GM10847 (cell line): ENCODE measurements around the gene KRIT1.

ENCODE experiments used
- POLR2A ChIP-seq: IDR thresholded peaks from 2 replicates; pipeline ENCODE4 v1.6.1; 2011; ENCODE audit not compliant: insufficient read length; ENCODE audit errors: extremely low read depth

Gene KRIT1

DNA sequence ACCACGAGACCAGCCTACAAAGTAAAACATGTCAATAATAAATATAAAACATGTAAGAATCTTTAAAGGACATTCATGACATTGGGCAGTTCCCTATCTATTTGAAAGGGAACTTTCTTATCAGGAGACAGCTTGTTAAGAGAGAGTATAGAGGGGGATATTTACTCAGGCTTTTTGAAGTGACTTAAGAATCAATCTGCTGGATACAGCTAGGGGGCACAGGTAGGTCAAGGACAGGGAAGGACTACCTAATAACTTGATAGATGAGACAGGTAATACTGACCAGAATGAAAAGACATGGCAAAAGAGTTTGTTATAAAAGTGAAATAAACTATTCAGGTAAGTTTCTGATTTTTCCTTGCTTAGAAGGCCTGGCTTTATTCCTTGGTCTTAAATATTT lies 44.9 kb downstream of the KRIT1 start:
- no peak for TF ChIP-seq POLR2A

DNA sequence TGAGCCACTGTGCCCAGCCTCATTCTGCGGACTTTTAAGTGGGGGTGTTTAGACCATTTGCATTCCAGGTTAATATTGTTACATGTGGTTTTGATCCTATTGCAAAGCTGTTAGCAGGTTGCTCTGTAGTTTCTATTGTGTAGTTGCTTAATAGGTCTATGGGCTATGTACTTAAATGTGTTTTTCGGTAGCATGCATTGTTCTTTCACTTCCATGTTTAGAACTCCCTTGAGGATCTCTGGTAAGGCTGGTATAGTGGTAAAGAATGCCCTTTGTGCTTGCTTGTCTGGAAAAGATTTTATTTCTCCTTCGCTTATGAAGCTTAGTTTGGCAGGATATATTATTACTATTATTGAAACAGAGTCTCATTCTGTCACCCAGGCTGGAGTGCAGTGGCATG lies 53.4 kb downstream of the KRIT1 start:
- no peak for TF ChIP-seq POLR2A

DNA sequence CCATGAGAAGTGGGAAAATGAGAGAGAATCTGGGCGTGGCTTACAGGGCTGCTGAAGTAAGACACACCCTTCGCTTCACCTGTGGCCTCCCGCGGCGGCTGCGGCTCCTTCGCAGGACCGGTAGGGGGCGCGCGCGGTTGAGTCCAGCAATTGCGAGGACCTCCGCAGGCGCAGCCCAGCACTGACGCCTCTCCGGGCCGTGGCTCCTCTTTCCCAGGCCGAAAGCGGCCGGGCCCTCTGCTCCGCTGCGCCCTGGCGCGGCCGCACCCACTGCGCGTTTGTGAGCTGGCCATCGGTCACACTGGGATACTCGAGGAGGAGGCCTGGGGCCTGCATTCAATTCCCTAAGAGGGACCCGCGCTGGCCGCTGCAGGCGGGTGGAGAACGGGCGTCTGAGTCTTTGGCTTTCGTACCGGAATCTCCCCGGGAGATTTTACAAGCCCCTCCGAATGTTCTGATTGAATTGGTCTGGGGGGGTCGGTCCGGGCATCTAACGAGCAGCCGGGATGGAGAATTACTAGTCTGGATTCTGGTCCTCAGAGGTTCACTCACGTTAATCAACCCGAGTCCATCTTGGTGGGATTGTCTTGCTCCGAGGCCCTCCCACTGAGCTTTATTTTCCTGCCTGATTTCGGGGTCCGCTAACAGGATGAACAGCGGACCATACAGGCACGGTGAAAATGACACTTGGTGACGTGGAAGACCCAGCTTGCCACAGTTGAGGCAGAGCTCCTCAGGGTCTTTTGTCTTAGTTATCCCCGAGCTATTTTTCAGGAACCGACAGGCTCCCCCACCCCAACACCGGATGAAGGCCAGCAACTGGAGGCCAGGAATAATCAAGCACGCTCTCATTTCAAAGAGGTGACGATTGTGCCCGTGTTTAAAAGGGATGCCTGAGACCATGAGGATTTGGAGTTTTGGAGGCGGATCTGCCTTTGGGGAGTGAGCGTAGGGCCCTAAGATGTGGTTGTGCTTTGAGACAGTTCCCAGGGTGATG lies 66.5 kb downstream of the KRIT1 start, which contains the start of gene LRRD1:
Gene LRRD1, minus strand, starts transcription at position 215 of the 997 bp plus-strand sequence. CDS start 13,940 bp downstream, outside the sequence.
- TF ChIP-seq POLR2A: no peak

DNA sequence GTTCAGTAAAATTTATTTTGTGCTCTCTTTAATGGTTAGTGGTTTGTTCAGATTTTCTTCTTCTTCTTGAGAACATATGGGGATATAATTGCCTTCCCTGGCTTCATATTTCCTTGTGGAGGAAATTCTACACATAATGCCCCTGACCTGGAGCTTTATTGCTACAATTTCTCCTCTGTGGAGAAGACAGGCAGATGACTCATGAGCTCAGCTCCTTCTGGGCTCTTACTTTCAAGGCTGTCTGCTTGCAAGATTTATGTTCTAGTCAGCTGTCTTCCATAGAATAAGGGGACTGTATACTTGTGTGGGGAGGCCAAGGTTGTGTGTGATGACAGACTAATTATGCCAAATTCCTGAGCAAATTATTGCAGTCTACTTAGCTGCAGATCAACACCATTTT lies 68.4 kb downstream of the KRIT1 start:
- TF ChIP-seq POLR2A: no peak

DNA sequence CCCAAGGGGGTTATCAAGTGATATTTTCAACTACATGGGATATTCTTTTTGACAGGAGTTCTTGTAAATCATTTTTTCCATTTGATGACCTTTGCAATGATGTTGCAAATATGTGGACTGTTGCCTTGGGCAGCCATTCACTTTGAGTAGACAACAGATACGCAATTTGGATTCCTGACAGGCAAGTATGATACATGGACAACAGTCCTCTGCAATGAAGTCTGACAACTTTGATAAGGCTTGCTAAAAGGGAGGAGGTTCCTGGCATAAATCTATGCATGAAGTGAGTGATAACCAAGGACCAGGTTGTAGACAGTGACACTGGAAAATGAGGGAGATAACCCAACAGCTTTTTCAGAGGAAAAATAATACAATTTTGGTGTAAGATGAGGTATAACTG lies 84.4 kb downstream of the KRIT1 start:
- TF ChIP-seq POLR2A: no peak

DNA sequence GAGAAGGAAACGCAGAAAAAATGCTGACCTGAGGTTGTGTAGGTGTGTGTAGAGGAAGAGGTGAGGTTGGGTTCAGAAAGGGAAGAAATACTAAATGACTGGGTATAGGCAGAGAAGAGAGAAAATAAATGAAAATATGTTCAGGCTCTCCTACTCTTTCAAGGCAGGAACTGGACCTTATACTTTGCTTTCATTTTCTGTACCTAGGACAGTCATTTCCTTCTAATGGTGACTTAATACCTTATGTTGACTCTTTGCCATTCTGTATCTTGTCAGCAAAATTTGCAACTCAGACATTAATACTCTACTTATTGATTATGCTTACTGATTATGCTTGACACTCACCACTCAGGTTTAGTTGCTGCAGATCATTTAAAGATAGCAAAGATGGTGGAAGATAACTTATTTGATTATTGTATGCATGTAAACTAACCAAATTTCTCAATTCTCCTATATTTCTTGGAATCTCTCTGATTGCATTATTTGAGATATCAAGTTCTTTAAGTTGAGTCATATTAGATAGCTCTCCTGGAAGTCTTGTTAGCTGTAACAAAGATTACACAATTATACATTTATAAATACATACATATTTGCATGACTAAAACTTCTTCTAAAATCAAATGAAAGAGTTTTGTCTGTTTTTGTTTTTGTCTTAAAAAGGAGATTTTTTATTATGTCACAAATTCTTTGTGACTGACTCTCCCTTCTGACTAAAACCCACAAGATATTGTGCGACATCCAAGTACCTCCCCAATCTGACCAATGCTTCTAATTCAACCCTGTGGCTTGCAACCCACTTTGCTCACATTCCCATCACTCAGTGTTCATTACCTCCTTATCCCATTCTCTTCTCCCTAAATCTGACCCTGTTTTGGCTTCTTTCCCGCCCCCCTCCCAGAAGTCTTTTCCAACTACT lies 86.8 kb downstream of the KRIT1 start:
- TF ChIP-seq POLR2A: no peak

DNA sequence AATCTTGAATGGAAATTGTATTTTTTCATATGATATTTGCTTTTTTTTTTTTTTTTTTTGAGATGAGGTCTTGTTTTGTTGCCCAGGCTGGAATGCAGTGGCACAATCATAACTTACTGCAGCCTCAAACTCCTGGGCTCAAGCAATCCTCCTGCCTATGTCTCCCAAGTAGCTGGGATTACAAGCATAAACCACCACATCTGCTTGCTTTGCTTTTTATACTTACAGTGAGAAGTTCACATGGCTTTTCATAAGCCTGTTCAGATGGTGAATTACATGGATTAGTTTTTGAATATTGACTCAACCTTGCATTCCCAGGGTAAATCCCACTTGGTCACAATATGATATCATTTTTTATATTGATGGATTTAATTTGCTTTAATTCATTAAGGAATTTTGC lies 88.7 kb downstream of the KRIT1 start:
- no peak for TF ChIP-seq POLR2A

DNA sequence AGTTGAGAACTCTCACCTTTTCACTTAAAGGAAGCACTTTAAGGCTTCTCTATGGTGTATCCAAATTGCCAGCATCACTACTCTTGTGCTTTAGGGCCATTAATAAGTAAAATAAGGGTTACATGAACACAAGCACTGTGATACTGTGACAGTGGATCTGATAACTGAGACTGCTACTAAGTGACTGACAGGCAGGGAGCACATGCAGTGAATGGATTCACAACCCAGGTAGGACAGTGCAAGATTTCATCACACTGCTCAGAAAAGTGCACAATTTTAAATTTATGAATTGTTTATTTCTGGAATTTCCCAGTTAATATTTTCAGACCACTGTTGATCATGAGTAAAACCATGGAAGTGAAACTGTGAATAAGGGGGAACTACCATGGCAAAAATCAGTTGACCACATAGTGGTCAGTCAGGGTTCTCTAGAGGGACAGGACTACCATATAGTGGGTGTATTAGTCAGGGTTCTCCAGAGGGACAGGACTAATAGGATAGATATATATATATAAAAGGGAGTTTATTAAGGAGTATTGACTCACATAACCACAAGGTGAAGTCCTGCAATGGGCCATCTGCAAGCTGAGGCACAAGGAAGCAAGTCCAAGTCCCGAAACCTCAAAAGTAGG lies 90.5 kb downstream of the KRIT1 start:
- TF ChIP-seq POLR2A: no peak

DNA sequence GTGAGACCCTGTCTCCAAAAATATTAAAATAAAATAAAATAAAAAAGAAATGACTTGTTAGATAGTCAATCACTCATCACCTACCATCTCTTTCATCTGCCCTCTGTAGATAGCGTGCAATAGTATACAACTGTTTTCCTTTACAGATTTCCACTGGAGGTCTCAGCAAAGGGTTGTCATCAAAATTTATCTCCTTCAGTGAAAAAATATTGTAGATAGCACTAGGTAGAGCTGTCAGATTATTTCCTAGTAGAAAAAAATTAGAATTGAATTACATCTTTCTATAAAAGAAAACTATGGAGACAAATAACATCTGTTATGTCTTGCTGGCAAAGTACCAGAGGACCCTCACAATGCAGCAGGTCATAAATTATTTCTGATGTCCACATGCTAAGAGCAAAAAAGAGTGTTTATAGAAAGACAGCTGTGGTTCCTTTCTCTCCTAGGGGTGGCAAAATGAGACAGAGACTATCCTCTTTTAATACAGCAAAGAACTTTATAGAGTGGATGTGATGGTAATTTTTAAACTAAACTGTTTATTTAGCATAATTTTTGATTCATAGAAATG lies 95.2 kb downstream of the KRIT1 start:
- TF ChIP-seq POLR2A: no peak

DNA sequence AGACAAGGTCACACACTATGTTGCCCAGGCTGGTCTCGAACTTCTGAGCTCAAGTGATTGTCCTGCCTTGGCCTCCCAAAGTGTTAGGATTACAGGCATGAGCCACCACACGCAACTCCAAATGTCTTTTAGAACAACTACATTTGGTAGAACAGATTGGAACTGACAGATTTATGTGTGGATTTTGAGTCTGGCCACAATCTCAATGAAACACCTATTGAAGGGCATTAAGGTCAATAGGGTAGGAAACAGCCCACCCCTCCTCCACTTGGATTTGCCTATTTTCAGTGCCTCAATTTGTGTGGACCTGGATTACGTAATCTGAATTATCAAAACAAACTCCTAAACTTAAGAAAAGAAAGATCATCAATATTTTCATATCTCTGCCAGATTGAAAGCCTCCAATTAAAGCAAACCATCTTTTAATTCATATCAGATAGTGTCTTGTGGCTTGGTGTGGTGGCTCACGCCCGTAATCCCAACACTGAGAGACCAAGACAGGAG lies 95.9 kb downstream of the KRIT1 start:
- TF ChIP-seq POLR2A: no peak
